Panc1 (cell line): ENCODE results near the gene ZBTB47. TPM values are rescaled to one million over a fixed set of nuclear protein-coding genes. Genes with fewer than 3 reads are reported as not detected.

ENCODE experiments used
- ATAC-seq: fragments of 200-7000 bp; cut with Tn5 transposase; 2 replicates; pipeline ENCODE4 v1.9.1; 2020; ENCODE audit warnings: mild to moderate bottlenecking, moderate library complexity
- BruUV-seq: library from RNA; stranded (reverse); fragments of 400-500 nt; replicated peaks from 2 replicates; lab custom pipeline; 2021; lab: Mats Ljungman, UMichigan
- CTCF ChIA-PET: fragments of 300-600 bp; sonication (Branson Sonifier 250); formaldehyde crosslinking; loops from one replicate; lab custom pipeline; 2022; ENCODE audit warnings: antibody characterized with exemption; lab: Charles Lee
- POLR2A ChIA-PET: fragments of 300-600 bp; sonication (Branson Sonifier 250); formaldehyde crosslinking; loops from one replicate; lab custom pipeline; 2022; ENCODE audit warnings: antibody characterized with exemption; lab: Charles Lee
- DNase-seq: peaks from one replicate; pipeline ENCODE4 v3.0.0-alpha.2; 2010; ENCODE audit warnings: low read depth, low spot score
- H3K27ac ChIP-seq: 2 replicates; pipeline ENCODE4 v1.5.1; 2011; ENCODE audit warnings: mild to moderate bottlenecking, low read length, inconsistent platforms
- H3K27me3 ChIP-seq: fragments of 200-500 bp; sonication (Bioruptor generic); 2 replicates; pipeline ENCODE4 v1.6.0; 2014; ENCODE audit warnings: low read length, inconsistent platforms; ENCODE audit not compliant: control insufficient read depth, insufficient read depth
- H3K36me3 ChIP-seq: fragments of 200-500 bp; sonication (Bioruptor generic); 2 replicates; pipeline ENCODE4 v1.5.1; 2014; ENCODE audit warnings: inconsistent platforms, mild to moderate bottlenecking, low read length, moderate library complexity; ENCODE audit not compliant: control insufficient read depth, insufficient read depth
- H3K4me1 ChIP-seq: 2 replicates; pipeline ENCODE4 v1.5.1; 2011; ENCODE audit warnings: inconsistent platforms, mild to moderate bottlenecking, low read length, moderate library complexity; ENCODE audit not compliant: control insufficient read depth, insufficient read depth
- H3K4me3 ChIP-seq, 2 experiments: 2 replicates each; pipeline ENCODE4 v1.5.1; 2011 to 2012; ENCODE audit warnings: low read depth in 2 of 2, low read length in 2 of 2, mild to moderate bottlenecking in 2 of 2, inconsistent platforms in 1 of 2, moderate library complexity in 1 of 2
- H3K9me3 ChIP-seq: fragments of 200-500 bp; sonication (Bioruptor generic); 2 replicates; pipeline ENCODE4 v1.5.1; 2014; ENCODE audit warnings: low read depth, mild to moderate bottlenecking, inconsistent platforms, low read length, moderate library complexity; ENCODE audit not compliant: control insufficient read depth, insufficient read depth
- CTCF ChIP-seq: fragments of 450-650 bp; IDR thresholded peaks from 2 replicates; pipeline ENCODE4 v1.5.1; 2017; ENCODE audit warnings: mild to moderate bottlenecking
- POLR2AphosphoS5 ChIP-seq: IDR thresholded peaks from 2 replicates; pipeline ENCODE4 v1.6.1; 2012; ENCODE audit warnings: mild to moderate bottlenecking, low read depth, low read length, moderate library complexity
- SIN3A ChIP-seq: IDR thresholded peaks from 2 replicates; pipeline ENCODE4 v1.6.1; 2012; ENCODE audit warnings: low read depth, mild to moderate bottlenecking, low read length, moderate library complexity, borderline replicate concordance; ENCODE audit not compliant: insufficient read depth
- TCF7L2 ChIP-seq: IDR thresholded peaks from 2 replicates; pipeline ENCODE4 v1.6.1; 2011; ENCODE audit warnings: mild to moderate bottlenecking, low read depth, low read length, inconsistent platforms
- in situ Hi-C: cut with HindIII; loops from 2 replicates; pipeline ENCODE4 v1.10.0; 2016; ENCODE audit warnings: low sequenced_read_pairs, low pct_unique_long_range_greater_than_20kb
- intact Hi-C: fragments of 100-400 bp; cut with micrococcal nuclease; formaldehyde crosslinking; loops from one replicate; pipeline ENCODE4 v1.10.0; 2022; ENCODE audit not compliant: unreplicated experiment
- total RNA-seq: library from RNA; stranded (reverse); gene quantifications from one replicate; pipeline ENCODE4 v1.2.1, GENCODE V29; 2021; ENCODE audit not compliant: unreplicated experiment
- TF ChIP-seq, protein P1 (sequence below), 2 experiments: IDR thresholded peaks; 2 replicates each; pipeline ENCODE4 v1.6.1; 2011 to 2012; ENCODE audit warnings: low read depth in 2 of 2, control low read depth in 1 of 2, low read length in 1 of 2, mild to moderate bottlenecking in 1 of 2, moderate library complexity in 1 of 2; ENCODE audit not compliant: insufficient read depth in 1 of 2

ZBTB47 gene
- total RNA-seq, 1 experiment from 2014 or later: 3.6 TPM

DNA sequence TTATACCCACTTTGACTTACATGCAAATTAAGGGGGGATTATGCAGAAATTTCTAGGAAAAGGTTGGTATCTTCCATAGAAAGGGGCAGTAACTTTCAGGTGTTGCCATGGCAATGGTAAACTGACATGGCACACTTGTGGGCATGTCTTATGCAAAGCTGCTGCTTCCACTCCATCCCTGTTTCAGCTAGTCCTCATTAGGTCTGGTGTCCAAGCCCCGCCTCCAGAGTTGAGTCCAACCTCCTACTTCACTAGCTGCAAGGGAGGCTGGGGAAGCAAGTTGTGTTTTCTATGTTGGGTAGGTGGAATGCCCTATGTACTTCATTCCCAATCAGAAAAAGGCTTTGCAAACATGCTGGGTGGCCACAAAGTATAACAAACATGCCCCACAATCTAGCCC lies 17.2 kb downstream of the ZBTB47 start:
- DNase-seq (no peak), ATAC-seq (no peak)
- no TSS peak for BruUV-seq
- no peak overlapping the region for H3K4me3 ChIP-seq
- H3K9me3 ChIP-seq: no peaks in the 10 kb centered on the region
- intact Hi-C loops: no loop called here
- TF ChIP-seq CTCF (no peak), SIN3A (no peak), POLR2AphosphoS5 (no peak), TCF7L2 (no peak)
- TF ChIP-seq, protein P1, sequence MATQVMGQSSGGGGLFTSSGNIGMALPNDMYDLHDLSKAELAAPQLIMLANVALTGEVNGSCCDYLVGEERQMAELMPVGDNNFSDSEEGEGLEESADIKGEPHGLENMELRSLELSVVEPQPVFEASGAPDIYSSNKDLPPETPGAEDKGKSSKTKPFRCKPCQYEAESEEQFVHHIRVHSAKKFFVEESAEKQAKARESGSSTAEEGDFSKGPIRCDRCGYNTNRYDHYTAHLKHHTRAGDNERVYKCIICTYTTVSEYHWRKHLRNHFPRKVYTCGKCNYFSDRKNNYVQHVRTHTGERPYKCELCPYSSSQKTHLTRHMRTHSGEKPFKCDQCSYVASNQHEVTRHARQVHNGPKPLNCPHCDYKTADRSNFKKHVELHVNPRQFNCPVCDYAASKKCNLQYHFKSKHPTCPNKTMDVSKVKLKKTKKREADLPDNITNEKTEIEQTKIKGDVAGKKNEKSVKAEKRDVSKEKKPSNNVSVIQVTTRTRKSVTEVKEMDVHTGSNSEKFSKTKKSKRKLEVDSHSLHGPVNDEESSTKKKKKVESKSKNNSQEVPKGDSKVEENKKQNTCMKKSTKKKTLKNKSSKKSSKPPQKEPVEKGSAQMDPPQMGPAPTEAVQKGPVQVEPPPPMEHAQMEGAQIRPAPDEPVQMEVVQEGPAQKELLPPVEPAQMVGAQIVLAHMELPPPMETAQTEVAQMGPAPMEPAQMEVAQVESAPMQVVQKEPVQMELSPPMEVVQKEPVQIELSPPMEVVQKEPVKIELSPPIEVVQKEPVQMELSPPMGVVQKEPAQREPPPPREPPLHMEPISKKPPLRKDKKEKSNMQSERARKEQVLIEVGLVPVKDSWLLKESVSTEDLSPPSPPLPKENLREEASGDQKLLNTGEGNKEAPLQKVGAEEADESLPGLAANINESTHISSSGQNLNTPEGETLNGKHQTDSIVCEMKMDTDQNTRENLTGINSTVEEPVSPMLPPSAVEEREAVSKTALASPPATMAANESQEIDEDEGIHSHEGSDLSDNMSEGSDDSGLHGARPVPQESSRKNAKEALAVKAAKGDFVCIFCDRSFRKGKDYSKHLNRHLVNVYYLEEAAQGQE (IDR thresholded peaks at IDR 0.05; ENCODE audit: insufficient read depth in 1 of 2, low read depth in 2 of 2, low read length in 1 of 2): no peak
- no peak overlapping the region for H3K27ac ChIP-seq
- H3K27me3 ChIP-seq: no peaks in the 10 kb centered on the region
- H3K4me1 ChIP-seq: no peaks in the 10 kb centered on the region
- POLR2A ChIA-PET: no interaction called here
- CTCF ChIA-PET: no interaction called here
- H3K36me3 ChIP-seq: no peaks in the 10 kb centered on the region
- in situ Hi-C loops: no loop called here

GRCh38 chr3:42672515-42672914 lies 19.0 kb downstream of the ZBTB47 start:
- ChIA-PET CTCF (no interaction called here), POLR2A (no interaction called here)
- ATAC-seq (no peak), DNase-seq (no peak)
- Histone ChIP-seq H3K27ac (no peak overlapping the region), H3K27me3 (no peaks in the 10 kb centered on the region), H3K4me1 (no peaks in the 10 kb centered on the region), H3K9me3 (no peaks in the 10 kb centered on the region), H3K4me3 (no peak overlapping the region), H3K36me3 (no peaks in the 10 kb centered on the region)
- no TSS peak for BruUV-seq
- TF ChIP-seq SIN3A (no peak), TCF7L2 (no peak), CTCF (no peak), POLR2AphosphoS5 (no peak)
- TF ChIP-seq, protein P1 (IDR thresholded peaks at IDR 0.05; ENCODE audit: insufficient read depth in 1 of 2, low read depth in 2 of 2, low read length in 1 of 2): no peak
- intact Hi-C loops (no loop called here), in situ Hi-C loops (no loop called here)
